SK-N-SH (cell line): Measurements from ENCODE around the gene KIAA1586. TPM values are rescaled to one million over a fixed set of nuclear protein-coding genes. Genes with fewer than 3 reads are reported as not detected.

Experiments used
- CTCF ChIA-PET: fragments of 300-600, 350-600 bp; formaldehyde crosslinking; extraction: SDS; loops from one replicate; lab custom pipeline; 2021; lab: Yijun Ruan, JAX
- POLR2A ChIA-PET: fragments of 350-600 bp; sonication (Branson Sonifier 250); formaldehyde crosslinking; extraction: SDS; loops from one replicate; lab custom pipeline; 2020; ENCODE audit warnings: antibody characterized with exemption, inconsistent platforms; lab: Yijun Ruan, JAX
- DNase-seq: peaks from one replicate; pipeline ENCODE4 v3.0.0; 2012
- H2AFZ ChIP-seq: fragments of 200-600 bp; sonication (generic); 2 replicates; pipeline ENCODE4 v1.8.1; 2016; ENCODE audit warnings: antibody characterized with exemption, mild to moderate bottlenecking, low read depth
- H3F3A ChIP-seq: fragments of 200-600 bp; sonication (generic); replicated peaks from 2 replicates; pipeline ENCODE3; 2016; ENCODE audit warnings: antibody characterized with exemption, mild to moderate bottlenecking; ENCODE audit not compliant: insufficient read depth
- H3K27ac ChIP-seq, 2 experiments: fragments of 200-500 bp in 1 of 2; fragments of 200-600 bp in 1 of 2; sonication (Bioruptor generic) in 1 of 2; sonication (generic), shearing (Covaris generic) in 1 of 2; 2 replicates each; pipeline versions ENCODE4 v1.5.1 to v1.6.1; 2014 to 2016; ENCODE audit warnings: low read depth in 2 of 2, inconsistent platforms in 1 of 2, low read length in 1 of 2, mild to moderate bottlenecking in 1 of 2, mixed read lengths in 1 of 2
- H3K27me3 ChIP-seq: fragments of 200-600 bp; sonication (generic), shearing (Covaris generic); 2 replicates; pipeline ENCODE4 v1.6.1; 2016; ENCODE audit warnings: mixed run types; ENCODE audit not compliant: insufficient read depth
- H3K36me3 ChIP-seq, 2 experiments: fragments of 200-500 bp in 1 of 2; fragments of 200-600 bp in 1 of 2; sonication (Bioruptor generic) in 1 of 2; sonication (generic) in 1 of 2; replicated peaks in 1 of 2; 2 replicates each; pipeline versions ENCODE3 to v1.5.1; 2014 to 2016; ENCODE audit warnings: low read length in 1 of 2, mild to moderate bottlenecking in 1 of 2; ENCODE audit not compliant: insufficient read depth in 2 of 2, control insufficient read depth in 1 of 2
- H3K4me1 ChIP-seq, 2 experiments: fragments of 200-500 bp in 1 of 2; fragments of 200-600 bp in 1 of 2; sonication (Bioruptor generic) in 1 of 2; sonication (generic), shearing (Covaris generic) in 1 of 2; 2 replicates each; pipeline versions ENCODE4 v1.5.1 to v1.6.1; 2014 to 2016; ENCODE audit warnings: low read depth in 1 of 2, low read length in 1 of 2, mixed run types in 1 of 2; ENCODE audit not compliant: insufficient read depth in 2 of 2, control insufficient read depth in 1 of 2
- H3K4me2 ChIP-seq: fragments of 200-600 bp; sonication (generic), shearing (Covaris generic); 2 replicates; pipeline ENCODE4 v1.6.1; 2017; ENCODE audit warnings: mixed run types
- H3K4me3 ChIP-seq, 2 experiments: fragments of 200-500 bp in 1 of 2; fragments of 200-600 bp in 1 of 2; sonication (Bioruptor generic) in 1 of 2; sonication (generic), shearing (Covaris generic) in 1 of 2; 2 replicates each; pipeline versions ENCODE4 v1.5.1 to v1.8.1; 2014 to 2016; ENCODE audit warnings: low read depth in 2 of 2, inconsistent platforms in 1 of 2, low read length in 1 of 2, mild to moderate bottlenecking in 1 of 2, mixed read lengths in 1 of 2, moderate library complexity in 1 of 2
- H3K79me2 ChIP-seq: fragments of 200-600 bp; sonication (generic); 2 replicates; pipeline ENCODE4 v1.8.1; 2017; ENCODE audit warnings: mild to moderate bottlenecking; ENCODE audit not compliant: insufficient read depth
- H3K9ac ChIP-seq: fragments of 200-600 bp; sonication (generic); 2 replicates; pipeline ENCODE4 v1.6.1; 2017; ENCODE audit warnings: mixed run types
- H3K9me2 ChIP-seq: fragments of 200-600 bp; sonication (generic); 2 replicates; pipeline ENCODE4 v1.6.1; 2017; ENCODE audit warnings: mixed run types
- H3K9me3 ChIP-seq: fragments of 200-600 bp; sonication (generic); 2 replicates; pipeline ENCODE4 v1.6.1; 2017; ENCODE audit warnings: mixed run types, mild to moderate bottlenecking, moderate library complexity
- H4K20me1 ChIP-seq: fragments of 200-600 bp; sonication (generic); 2 replicates; pipeline ENCODE4 v1.6.1; 2017; ENCODE audit warnings: mild to moderate bottlenecking, mixed run types; ENCODE audit not compliant: insufficient read depth
- ELF1 ChIP-seq: IDR thresholded peaks from 2 replicates; pipeline ENCODE4 v1.4.0; 2012
- EP300 ChIP-seq, 2 experiments: IDR thresholded peaks; 2 replicates each; pipeline versions ENCODE4 v1.4.0 to v1.6.1; 2012; ENCODE audit warnings: borderline replicate concordance in 1 of 2, low read depth in 1 of 2, low read length in 1 of 2
- FOSL2 ChIP-seq: IDR thresholded peaks from 2 replicates; pipeline ENCODE4 v1.4.0; 2012; ENCODE audit warnings: low read depth, mild to moderate bottlenecking, moderate library complexity, borderline replicate concordance
- FOXJ3 ChIP-seq: sonication (generic); formaldehyde crosslinking; IDR thresholded peaks from 2 replicates; pipeline ENCODE4 v1.5.1; 2020; ENCODE audit warnings: mild to moderate bottlenecking, missing genetic modification reagents
- FOXM1 ChIP-seq: IDR thresholded peaks from 2 replicates; pipeline ENCODE4 v1.4.0; 2012; ENCODE audit warnings: low read depth, mild to moderate bottlenecking
- GABPA ChIP-seq: IDR thresholded peaks from 2 replicates; pipeline ENCODE4 v1.4.0; 2012; ENCODE audit warnings: low read depth, mild to moderate bottlenecking
- GATA2 ChIP-seq: sonication (generic); formaldehyde crosslinking; IDR thresholded peaks from 2 replicates; pipeline ENCODE4 v1.5.0; 2020; ENCODE audit warnings: mild to moderate bottlenecking, missing genetic modification reagents
- MEF2A ChIP-seq: IDR thresholded peaks from 2 replicates; pipeline ENCODE4 v1.4.0; 2012; ENCODE audit warnings: low read depth, borderline replicate concordance
- MXI1 ChIP-seq: IDR thresholded peaks from 2 replicates; pipeline ENCODE4 v1.6.1; 2012; ENCODE audit warnings: mild to moderate bottlenecking, low read depth, low read length, improper control_type of control experiment
- NRF1 ChIP-seq: IDR thresholded peaks from 2 replicates; pipeline ENCODE4 v1.6.1; 2012; ENCODE audit warnings: low read depth, mild to moderate bottlenecking, low read length
- POLR2AphosphoS5 ChIP-seq: IDR thresholded peaks from 2 replicates; pipeline ENCODE4 v1.6.1; 2012; ENCODE audit warnings: low read depth, low read length
- RCOR1 ChIP-seq: fragments of 150-350 bp; IDR thresholded peaks from 2 replicates; pipeline ENCODE4 v1.6.1; 2017; ENCODE audit warnings: antibody characterized with exemption, low read length
- RFX5 ChIP-seq: IDR thresholded peaks from 2 replicates; pipeline ENCODE4 v1.6.1; 2012; ENCODE audit warnings: mild to moderate bottlenecking, improper control_type of control experiment, low read length
- SMC3 ChIP-seq: IDR thresholded peaks from 2 replicates; pipeline ENCODE4 v1.6.1; 2012; ENCODE audit warnings: low read depth, low read length, improper control_type of control experiment
- TAF1 ChIP-seq: IDR thresholded peaks from 2 replicates; pipeline ENCODE4 v1.6.1; 2012; ENCODE audit warnings: low read depth, mild to moderate bottlenecking, low read length, moderate library complexity, borderline replicate concordance
- USF1 ChIP-seq: IDR thresholded peaks from 2 replicates; pipeline ENCODE4 v1.4.0; 2012; ENCODE audit warnings: low read depth, borderline replicate concordance
- YY1 ChIP-seq: IDR thresholded peaks from 2 replicates; pipeline ENCODE4 v1.4.0; 2012; ENCODE audit warnings: low read depth, mild to moderate bottlenecking
- ZBTB33 ChIP-seq: IDR thresholded peaks from 2 replicates; pipeline ENCODE4 v1.4.0; 2012; ENCODE audit warnings: low read depth, borderline replicate concordance
- WGBS: methylation state at CpG from one replicate; pipeline ENCODE4 v1.1.6; 2017; ENCODE audit warnings: low lambda C conversion rate; 5-methylcytosine and 5-hydroxymethylcytosine counted together
- polyA plus RNA-seq, 3 experiments: library from polyadenylated mRNA; depleted of rRNA; stranded (reverse); fragments of >200 nt; gene quantifications; 2 replicates each; pipeline ENCODE4 v1.2.3, GENCODE V29; 2012

Gene KIAA1586
- polyA plus RNA-seq, 1 of the 3 experiments (the other 2 are of a cell fraction), result 3.2 TPM

DNA sequence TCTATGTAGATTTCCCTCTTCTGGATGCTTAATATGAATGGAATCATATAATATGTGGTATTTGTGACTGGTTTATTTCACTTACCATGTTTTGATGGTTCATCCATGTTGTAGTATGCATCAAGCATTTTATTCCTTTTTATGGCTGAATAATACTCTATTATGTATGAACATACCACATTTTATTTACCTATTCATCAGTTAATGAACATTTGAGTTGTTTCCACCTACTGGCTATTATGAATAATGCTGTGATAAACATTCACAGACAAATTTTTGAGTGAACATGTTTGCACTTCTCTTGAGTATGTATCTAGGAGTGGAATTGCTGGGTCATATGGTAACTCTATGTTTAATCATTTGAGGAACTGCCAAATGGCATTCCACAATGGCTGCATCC, 28.6 kb downstream of the KIAA1586 start:
- Histone ChIP-seq H3K79me2 (no peaks in the 10 kb centered on the region), H4K20me1 (no peaks in the 10 kb centered on the region), H3K9me3 (0 out of 2 replicates have a peak, but pooled peaks cover 7% of the 10 kb centered on the region), H3K27me3 (no peaks in the 10 kb centered on the region), H3K9ac (no peak overlapping the region), H3K9me2 (no peaks in the 10 kb centered on the region), H3K36me3 (peaks cover 5 to 15% of the 10 kb centered on the region in 2 experiments), H3K4me3 (no peak overlapping the region), H3K27ac (no peak overlapping the region), H2AFZ (no peak overlapping the region), H3K4me2 (no peak overlapping the region), H3K4me1 (no peaks in the 10 kb centered on the region), H3F3A (no peaks in the 10 kb centered on the region)
- TF ChIP-seq TAF1 (no peak), RCOR1 (no peak), MXI1 (no peak), GATA2 (CRISPR knock-in tag) (no peak), NRF1 (no peak), FOXJ3 (CRISPR knock-in tag) (no peak)
- ChIA-PET CTCF (no interaction called here), POLR2A (no interaction called here)
- no peak for DNase-seq

GRCh38 chr6:57078531-57079207, 32.2 kb downstream of the KIAA1586 start:
- Histone ChIP-seq H3K9ac (no peak overlapping the region), H3K9me3 (0 out of 2 replicates have a peak, but pooled peaks cover 7% of the 10 kb centered on the region), H3K36me3 (peaks cover 5 to 21% of the 10 kb centered on the region in 2 experiments), H3F3A (no peaks in the 10 kb centered on the region), H3K27me3 (no peaks in the 10 kb centered on the region), H3K79me2 (no peaks in the 10 kb centered on the region), H3K4me2 (no peak overlapping the region), H3K9me2 (no peaks in the 10 kb centered on the region), H3K4me3 (no peak overlapping the region), H4K20me1 (no peaks in the 10 kb centered on the region), H2AFZ (no peak overlapping the region), H3K27ac (no peak overlapping the region), H3K4me1 (no peaks in the 10 kb centered on the region)
- CTCF ChIA-PET, result interaction anchor here (1.9 kb wide), 1 partner anchor 12 kb away, joined by 4 read pairs; no protein-coding TSS in a partner anchor
- TF ChIP-seq RCOR1, result no peak
- no peak for TF ChIP-seq GABPA
- TF ChIP-seq POLR2AphosphoS5, result no peak
- TF ChIP-seq YY1, result no peak
- no peak for TF ChIP-seq SMC3
- no peak for TF ChIP-seq MEF2A
- no peak for TF ChIP-seq ZBTB33
- no peak for TF ChIP-seq RFX5
- no peak for TF ChIP-seq EP300 (IDR thresholded peaks at IDR 0.05; ENCODE audit: borderline replicate concordance in 1 of 2, low read depth in 1 of 2, low read length in 1 of 2)
- no peak for TF ChIP-seq ELF1
- TF ChIP-seq FOXM1, result no peak
- TF ChIP-seq FOSL2, result no peak
- no peak for TF ChIP-seq USF1
- POLR2A ChIA-PET, result no interaction called here
- WGBS, result 96% methylated on average over 1 of the region's 1 CpG
- no peak for DNase-seq
